GM20431 (cell line): Measurements from ENCODE around the gene TCIRG1.

Source experiments
- in situ Hi-C: fragments of 300-500 bp; cut with MseI, MboI; formaldehyde crosslinking; loops from one replicate; pipeline ENCODE4 v1.15.0; 2020; ENCODE audit warnings: low sequenced_read_pairs; ENCODE audit not compliant: unreplicated experiment

Gene TCIRG1

DNA sequence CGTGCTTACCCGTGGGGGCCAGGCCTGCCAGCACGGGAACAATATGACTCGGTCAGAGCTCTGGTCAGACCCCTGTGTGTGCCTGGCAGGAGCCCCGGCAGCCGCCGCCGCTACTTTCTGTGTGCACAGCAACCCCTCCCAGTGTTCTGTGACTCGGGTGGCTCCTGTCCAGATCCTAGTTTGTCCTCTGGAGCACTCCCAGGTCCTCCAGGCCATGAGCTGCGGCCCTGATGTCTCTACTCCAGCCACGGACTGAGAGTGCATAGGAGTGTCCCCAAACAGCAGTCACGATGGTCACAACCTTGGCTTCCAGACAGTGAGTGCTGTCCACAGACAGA lies 5.1 kb upstream of the TCIRG1 start:
- in situ Hi-C loops: no loop called here

DNA sequence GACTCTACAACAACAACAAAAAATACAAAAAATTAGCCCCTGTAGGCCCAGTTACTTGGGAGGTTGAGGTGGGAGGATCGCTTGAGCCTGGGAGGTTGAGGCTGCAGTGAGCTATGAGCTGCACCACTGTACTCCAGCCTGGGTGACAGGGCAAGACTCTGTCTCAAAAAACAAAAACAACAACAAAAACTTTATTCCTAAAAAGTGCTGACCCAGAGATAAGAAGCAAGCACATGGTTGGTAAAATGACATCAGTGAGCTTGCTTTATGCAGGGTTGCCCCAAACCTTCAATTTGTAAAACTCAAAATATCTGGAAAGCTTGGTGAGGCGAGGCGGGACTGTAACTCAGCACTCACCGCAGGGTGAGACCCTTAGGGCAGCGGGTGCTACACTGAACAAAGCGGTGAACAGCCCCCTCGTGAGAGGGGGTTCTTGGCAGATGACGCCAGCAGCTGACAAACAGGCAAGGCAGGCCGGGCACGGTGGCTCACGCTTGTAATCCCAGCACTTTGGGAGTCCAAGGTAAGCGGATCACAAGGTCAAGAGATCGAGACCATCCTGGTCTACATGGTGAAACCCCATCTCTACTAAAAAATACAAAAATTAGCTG lies 3.5 kb upstream of the TCIRG1 start:
- in situ Hi-C loops: no loop called here

DNA sequence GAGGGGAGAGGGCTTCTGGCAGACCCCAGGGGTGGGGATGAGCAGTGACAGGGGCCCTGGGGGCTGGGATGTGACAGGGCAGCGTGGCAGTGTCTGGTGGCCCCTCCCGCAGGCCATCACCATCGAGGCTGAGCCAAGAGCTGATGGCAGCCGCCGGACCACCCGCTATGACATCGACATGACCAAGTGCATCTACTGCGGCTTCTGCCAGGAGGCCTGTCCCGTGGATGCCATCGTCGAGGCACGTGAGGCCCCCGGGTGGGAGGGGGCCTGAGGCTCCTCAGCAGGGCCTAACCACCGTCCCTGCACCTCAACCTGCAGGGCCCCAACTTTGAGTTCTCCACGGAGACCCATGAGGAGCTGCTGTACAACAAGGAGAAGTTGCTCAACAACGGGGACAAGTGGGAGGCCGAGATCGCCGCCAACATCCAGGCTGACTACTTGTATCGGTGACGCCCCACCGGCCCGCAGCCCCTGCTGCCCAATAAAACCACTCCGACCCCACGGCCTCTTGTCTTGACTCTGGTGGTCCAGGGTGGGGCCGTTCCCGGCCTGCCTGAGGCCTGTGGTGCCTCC lies 2.6 kb upstream of the TCIRG1 start:
- in situ Hi-C loops: no loop called here

GRCh38 chr11:68036717-68037239 lies 2.0 kb upstream of the TCIRG1 start:
- in situ Hi-C loops: no loop called here

DNA sequence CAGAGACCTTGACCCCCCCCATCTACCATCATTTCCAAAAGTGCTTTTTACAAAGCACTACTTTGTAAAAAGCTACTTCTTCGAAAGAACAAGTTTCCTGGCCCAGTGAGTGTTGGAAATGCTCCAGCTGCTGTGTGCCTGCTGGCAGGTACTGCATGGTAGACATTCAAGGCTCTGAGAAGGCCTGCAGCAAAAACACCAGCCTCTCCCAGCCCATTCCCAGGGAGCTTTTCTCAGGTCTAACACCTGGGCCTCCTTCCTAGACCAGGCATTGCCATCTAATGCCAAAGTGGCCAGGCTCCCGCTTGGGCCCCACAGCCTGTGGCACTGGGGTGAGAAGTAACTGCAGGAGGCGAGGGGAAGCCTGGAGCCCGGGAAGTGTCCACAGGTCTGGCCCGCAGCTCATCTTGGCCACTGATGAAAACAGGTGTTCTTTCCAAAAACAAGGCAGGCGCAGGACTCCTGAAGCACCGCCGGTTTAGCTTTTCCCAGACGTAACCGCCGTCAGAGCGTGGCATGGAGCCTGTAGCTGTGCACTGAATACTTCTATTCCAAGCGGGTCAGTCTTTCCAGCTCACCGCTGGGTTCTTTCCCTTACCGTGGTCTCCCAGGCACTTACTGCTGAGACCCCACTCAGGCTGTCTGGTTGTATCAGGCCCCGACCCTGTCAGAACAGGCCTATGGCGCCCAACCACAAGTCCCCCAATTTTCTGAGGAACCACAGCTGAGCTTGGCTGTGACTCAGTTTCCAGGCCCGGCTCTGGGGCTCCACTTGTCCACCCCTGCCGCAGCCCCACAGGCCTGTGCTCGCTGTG lies 1.2 kb upstream of the TCIRG1 start:
- in situ Hi-C loops: no loop called here

GRCh38 chr11:68038226-68038717 lies 553 bp upstream of the TCIRG1 start:
- in situ Hi-C loops: no loop called here

DNA sequence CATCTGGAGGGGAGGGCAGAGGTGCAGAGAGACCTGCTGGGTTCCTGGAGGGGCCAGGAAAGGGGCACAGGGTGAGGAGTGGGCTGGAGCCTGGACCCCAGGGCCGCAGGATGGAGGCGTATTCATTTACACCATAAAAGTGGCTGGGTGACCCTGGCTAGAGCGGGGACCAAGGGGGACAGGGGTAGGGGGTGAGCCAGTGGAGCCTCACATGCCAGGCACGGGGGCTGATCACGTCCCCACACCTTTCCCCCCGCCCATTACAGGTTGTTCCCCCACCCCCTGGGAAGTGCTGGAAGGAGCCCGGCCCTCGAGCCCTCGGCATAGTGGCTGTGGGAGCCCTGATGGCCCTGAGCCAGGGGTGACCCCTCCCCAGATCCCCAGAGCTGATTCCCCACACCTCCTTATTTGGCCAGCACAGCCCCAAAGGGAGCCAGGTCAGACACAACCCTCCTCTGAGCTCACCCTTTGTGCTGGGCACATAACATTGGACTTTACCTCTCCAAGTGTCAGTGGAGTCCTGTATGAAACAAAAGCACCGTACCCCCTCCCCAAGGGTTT lies 781 bp downstream of the TCIRG1 start:
- in situ Hi-C loops: no loop called here

DNA sequence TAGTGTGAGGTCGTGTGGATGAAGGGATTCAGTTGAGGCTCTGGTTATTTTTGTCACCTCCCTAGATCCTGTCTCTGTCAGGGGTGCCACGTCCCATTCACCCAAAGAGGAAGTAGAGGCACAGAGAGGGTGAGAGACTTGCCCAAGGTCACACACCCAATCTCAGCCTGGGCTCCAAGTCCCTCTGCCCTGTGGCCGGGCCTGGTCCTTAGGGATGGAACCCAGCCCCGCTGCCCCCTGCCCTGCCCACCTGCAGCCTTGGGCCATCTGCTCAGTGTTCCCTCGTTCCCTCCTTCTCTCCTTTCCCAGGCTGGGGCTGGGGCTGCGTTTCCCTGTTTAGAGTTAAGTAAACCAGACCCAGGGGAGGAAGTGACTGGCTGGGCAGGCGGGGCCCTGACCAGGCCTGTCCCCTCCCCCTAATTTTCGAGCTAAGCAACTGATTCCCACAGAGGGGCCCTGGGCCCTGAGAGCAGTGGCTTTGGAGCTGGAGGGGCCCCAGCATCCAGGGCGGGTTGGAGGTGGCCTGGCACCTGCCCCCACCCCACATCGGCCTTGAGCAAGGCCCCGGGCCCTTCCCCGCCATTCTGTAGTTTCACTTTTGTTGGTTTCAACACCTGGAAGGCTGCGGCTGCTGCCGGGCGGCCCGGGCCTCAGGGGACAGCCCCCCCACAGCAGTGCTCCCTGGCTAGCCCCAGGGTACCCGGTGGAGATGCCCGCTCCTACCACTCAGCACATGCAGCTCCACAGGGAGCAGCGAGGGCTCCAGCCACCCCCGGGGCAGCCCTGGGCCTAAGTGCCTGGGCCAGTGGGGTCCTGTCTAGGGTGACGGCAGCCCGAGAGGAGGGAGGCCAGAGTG lies 1.5 kb downstream of the TCIRG1 start:
- in situ Hi-C loops: no loop called here

DNA sequence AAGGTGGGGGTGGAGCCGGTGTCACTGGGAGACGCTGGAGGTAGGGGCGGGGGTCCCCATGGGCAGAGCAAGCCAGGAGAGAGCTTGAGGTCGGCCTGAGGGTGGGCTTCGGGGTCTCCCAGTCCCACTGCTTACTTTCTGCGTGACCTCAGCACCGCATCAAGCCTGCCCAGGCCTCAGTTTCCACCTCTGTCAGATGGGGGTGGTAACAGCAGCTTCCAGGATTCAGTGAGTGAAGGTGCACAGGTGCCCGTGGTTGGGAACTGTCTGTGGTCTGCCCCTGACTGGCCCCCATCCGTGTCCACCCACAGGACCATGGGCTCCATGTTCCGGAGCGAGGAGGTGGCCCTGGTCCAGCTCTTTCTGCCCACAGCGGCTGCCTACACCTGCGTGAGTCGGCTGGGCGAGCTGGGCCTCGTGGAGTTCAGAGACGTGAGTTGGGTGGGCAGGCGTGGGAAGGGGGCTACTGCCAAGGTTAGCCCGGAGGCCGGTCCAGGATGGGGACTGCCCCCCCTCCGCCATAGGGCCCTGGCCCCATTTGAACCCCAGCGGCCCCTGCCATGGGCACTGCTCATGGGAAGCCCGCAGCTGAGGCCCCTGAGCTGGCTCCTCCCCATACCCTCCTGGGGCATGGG lies 2.2 kb downstream of the TCIRG1 start:
- in situ Hi-C loops: no loop called here

DNA sequence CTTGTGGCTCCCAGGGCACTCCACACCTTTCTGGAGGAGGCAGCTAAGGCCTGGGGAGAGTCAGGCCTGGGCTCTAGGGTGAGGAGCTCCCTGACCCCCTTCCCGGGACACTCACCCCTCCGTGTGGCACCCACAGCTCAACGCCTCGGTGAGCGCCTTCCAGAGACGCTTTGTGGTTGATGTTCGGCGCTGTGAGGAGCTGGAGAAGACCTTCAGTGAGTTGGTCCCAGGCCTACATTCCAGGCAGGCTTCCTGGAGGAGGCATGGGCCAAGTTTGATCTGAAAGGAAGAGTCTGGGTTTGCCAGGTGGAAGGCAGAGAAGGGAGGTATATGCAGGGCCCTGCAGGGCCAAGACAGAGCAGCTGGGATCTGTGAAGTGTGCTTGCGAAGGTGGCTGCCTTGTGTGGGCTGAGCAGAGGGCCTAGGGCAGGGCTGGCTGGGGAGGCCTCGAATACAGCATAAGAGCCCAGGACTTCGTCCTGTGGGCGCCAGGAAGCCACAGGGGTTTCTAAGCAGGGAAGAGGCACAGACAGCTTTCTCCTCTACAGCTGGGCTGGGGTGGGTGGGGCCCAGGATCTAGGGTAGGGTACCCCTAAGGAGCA lies 2.9 kb downstream of the TCIRG1 start:
- in situ Hi-C loops: no loop called here

DNA sequence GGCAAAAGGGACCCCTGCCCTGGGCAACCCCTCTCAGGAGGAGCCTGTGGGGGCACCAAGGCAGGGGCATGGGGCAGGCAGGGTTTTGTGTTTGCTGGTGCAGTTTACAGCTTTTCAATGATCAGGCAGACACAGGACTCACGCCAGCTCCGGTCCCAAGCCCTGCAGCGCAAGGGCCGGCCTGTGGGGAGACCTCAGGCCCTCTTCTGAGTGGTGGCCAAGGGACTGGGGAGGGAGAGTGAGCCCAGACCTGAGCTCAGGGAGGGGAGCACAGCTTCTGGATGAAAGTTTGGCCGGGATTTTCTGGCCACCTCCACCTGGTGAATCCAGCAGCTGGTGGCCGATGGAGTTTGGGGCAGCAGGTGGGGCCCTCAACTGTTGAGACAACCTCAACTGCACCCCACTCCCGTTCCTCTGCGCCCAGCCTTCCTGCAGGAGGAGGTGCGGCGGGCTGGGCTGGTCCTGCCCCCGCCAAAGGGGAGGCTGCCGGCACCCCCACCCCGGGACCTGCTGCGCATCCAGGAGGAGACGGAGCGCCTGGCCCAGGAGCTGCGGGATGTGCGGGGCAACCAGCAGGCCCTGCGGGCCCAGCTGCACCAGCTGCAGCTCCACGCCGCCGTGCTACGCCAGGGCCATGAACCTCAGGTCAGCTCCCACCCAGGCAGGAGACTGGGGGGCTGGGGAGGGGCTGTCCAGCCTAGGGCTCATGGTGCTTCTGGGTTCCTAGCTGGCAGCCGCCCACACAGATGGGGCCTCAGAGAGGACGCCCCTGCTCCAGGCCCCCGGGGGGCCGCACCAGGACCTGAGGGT lies 3.6 kb downstream of the TCIRG1 start:
- in situ Hi-C loops: no loop called here

GRCh38 chr11:68043029-68043348 lies 4.2 kb downstream of the TCIRG1 start:
- in situ Hi-C loops: no loop called here

GRCh38 chr11:68043349-68044144 lies 4.7 kb downstream of the TCIRG1 start:
- in situ Hi-C loops: no loop called here

DNA sequence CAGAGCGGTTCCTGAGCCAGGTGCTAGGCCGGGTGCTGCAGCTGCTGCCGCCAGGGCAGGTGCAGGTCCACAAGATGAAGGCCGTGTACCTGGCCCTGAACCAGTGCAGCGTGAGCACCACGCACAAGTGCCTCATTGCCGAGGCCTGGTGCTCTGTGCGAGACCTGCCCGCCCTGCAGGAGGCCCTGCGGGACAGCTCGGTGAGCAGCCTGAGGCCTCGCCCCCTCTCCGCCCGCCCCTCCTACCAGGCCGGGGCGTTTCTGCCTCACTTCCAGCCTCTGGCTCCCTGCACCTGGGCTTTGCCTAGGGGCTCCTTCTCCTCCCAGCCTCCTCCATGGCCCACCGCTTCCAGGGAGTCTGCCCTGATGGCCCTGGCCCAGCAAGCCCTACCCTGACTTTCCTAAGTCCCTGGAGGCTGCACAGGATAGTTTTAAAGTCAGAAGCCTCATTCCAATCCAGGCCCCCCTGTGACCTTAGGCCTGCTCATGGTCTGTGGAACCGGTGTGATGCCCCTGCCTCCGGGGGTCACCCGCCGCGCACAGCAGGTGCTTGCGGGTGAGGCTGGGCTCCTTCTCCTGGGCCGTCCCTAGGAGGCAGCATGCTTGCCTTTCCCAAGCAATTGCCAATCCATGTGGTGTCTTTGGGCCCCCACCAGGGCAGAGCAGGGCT lies 5.5 kb downstream of the TCIRG1 start:
- in situ Hi-C loops: no loop called here

DNA sequence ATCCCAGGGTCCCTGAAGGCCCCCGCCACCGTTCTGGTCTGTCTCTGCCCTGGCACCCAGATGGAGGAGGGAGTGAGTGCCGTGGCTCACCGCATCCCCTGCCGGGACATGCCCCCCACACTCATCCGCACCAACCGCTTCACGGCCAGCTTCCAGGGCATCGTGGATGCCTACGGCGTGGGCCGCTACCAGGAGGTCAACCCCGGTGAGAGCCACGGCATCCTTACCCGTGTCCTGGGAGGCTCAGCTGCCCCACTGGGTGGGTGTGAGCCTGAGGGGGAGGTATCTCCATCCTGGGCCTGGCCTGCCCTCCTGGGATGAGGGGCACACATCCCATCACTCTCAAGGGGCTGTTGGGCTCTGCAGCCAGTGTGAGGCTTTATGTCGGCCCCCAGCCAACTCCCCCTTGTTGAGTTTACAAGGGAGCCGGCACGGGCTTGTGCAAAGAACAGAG lies 6.1 kb downstream of the TCIRG1 start:
- in situ Hi-C loops: no loop called here

GRCh38 chr11:68047437-68048290 lies 8.8 kb downstream of the TCIRG1 start:
- in situ Hi-C loops: no loop called here
